Measurements from ENCODE around the gene EIF1AX.
"Not testable (repeated sequence)": the region's sequence is repeated elsewhere in the genome, so short reads cannot be mapped to it uniquely, and the experiment has no call there.

Gene EIF1AX

GRCh38 chrX:20141281-20142220, at the start of gene EIF1AX:
EIF1AX (minus strand) TSS chrX:20141838; CDS start chrX:20141640, 198 bp downstream.
- peak; percentile 99 for DNase-seq (ENCODE audit: low read depth)

- DNase-seq (ENCODE audit: low read depth) = no peak
Observed at GRCh38 chrX:20189171-20189570, 47.5 kb upstream of the EIF1AX start.

- DNase-seq (ENCODE audit: low read depth) = no peak
Observed at GRCh38 chrX:20181598-20182329, 40.1 kb upstream of the EIF1AX start.

- no peak for DNase-seq (ENCODE audit: low read depth)
Observed at GRCh38 chrX:20177093-20177492, 35.5 kb upstream of the EIF1AX start.

- no peak for DNase-seq (ENCODE audit: low read depth)
Observed at GRCh38 chrX:20173856-20174255, 32.2 kb upstream of the EIF1AX start.

- DNase-seq (ENCODE audit: low read depth) = no peak
Observed at GRCh38 chrX:20173313-20173712, 31.7 kb upstream of the EIF1AX start.

GRCh38 chrX:20171887-20172286, 30.2 kb upstream of the EIF1AX start:
- no peak for DNase-seq (ENCODE audit: low read depth)

- not testable (repeated sequence) for DNase-seq (ENCODE audit: low read depth)
Observed at GRCh38 chrX:20162516-20162915, 20.9 kb upstream of the EIF1AX start.

GRCh38 chrX:20159797-20160385, 18.3 kb upstream of the EIF1AX start:
- DNase-seq (ENCODE audit: low read depth) = no peak

- DNase-seq (ENCODE audit: low read depth) = no peak
Observed at GRCh38 chrX:20151689-20152088, 10.1 kb upstream of the EIF1AX start.

- no peak for DNase-seq (ENCODE audit: low read depth)
Observed at GRCh38 chrX:20149326-20149725, 7.7 kb upstream of the EIF1AX start.

GRCh38 chrX:20147561-20147960, 5.9 kb upstream of the EIF1AX start:
- no peak for DNase-seq (ENCODE audit: low read depth)

- DNase-seq (ENCODE audit: low read depth) = no peak
Observed at GRCh38 chrX:20144491-20144890, 2.9 kb upstream of the EIF1AX start.

GRCh38 chrX:20143561-20143960, 1.9 kb upstream of the EIF1AX start:
- DNase-seq (ENCODE audit: low read depth) = no peak

GRCh38 chrX:20143111-20143510, 1.5 kb upstream of the EIF1AX start:
- no peak for DNase-seq (ENCODE audit: low read depth)

- no peak for DNase-seq (ENCODE audit: low read depth)
Observed at GRCh38 chrX:20140420-20140819, 1.2 kb downstream of the EIF1AX start.

GRCh38 chrX:20139966-20140365, 1.7 kb downstream of the EIF1AX start:
- no peak for DNase-seq (ENCODE audit: low read depth)

- DNase-seq (ENCODE audit: low read depth) = no peak
Observed at GRCh38 chrX:20135944-20136343, 5.7 kb downstream of the EIF1AX start.

GRCh38 chrX:20132666-20133065, 9.0 kb downstream of the EIF1AX start:
- DNase-seq (ENCODE audit: low read depth) = no peak

- no peak for DNase-seq (ENCODE audit: low read depth)
Observed at GRCh38 chrX:20130357-20130756, 11.3 kb downstream of the EIF1AX start.

GRCh38 chrX:20129547-20129946, 12.1 kb downstream of the EIF1AX start:
- DNase-seq (ENCODE audit: low read depth) = no peak

GRCh38 chrX:20128670-20129069, 13.0 kb downstream of the EIF1AX start:
- DNase-seq (ENCODE audit: low read depth) = no peak

- not testable (repeated sequence) for DNase-seq (ENCODE audit: low read depth)
Observed at GRCh38 chrX:20127440-20127839, 14.2 kb downstream of the EIF1AX start.

Data from T-helper 22 cell (primary cell).